Body of pancreas (tissue), 4 donors: ENCODE measurements around the gene SLC25A21.
A peak's percentile ranks its signal among the peaks of the same experiment; 100 is the strongest.

ENCODE experiments used
- POLR2A ChIP-seq, 3 donors: fragments of 450-650 bp; IDR thresholded peaks; one replicate each; pipeline ENCODE4 v1.6.1; 2016; ENCODE audit warnings: antibody characterized with exemption in 3 of 3, mild to moderate bottlenecking in 2 of 3
- TF ChIP-seq, protein P1 (sequence below), 7 experiments: fragments of 450-650 bp in 4 of 7; fragments of 200-600 bp in 3 of 7; sonication (generic) in 3 of 7; IDR thresholded peaks; one replicate each; pipeline ENCODE4 v1.5.1; 2016 to 2019; ENCODE audit warnings: antibody characterized with exemption in 7 of 7

- TF ChIP-seq, protein P1, sequence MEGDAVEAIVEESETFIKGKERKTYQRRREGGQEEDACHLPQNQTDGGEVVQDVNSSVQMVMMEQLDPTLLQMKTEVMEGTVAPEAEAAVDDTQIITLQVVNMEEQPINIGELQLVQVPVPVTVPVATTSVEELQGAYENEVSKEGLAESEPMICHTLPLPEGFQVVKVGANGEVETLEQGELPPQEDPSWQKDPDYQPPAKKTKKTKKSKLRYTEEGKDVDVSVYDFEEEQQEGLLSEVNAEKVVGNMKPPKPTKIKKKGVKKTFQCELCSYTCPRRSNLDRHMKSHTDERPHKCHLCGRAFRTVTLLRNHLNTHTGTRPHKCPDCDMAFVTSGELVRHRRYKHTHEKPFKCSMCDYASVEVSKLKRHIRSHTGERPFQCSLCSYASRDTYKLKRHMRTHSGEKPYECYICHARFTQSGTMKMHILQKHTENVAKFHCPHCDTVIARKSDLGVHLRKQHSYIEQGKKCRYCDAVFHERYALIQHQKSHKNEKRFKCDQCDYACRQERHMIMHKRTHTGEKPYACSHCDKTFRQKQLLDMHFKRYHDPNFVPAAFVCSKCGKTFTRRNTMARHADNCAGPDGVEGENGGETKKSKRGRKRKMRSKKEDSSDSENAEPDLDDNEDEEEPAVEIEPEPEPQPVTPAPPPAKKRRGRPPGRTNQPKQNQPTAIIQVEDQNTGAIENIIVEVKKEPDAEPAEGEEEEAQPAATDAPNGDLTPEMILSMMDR (IDR thresholded peaks at IDR 0.05) = peak in 1 of 7 experiments; percentile 11
- no peak for TF ChIP-seq POLR2A (IDR thresholded peaks at IDR 0.05)
These were observed 55.2 kb downstream of the SLC25A21 start for GRCh38 chr14:37116933-37117849.
